ENCODE data around the gene CNTN4. TPM values are rescaled to one million over a fixed set of nuclear protein-coding genes. Genes with fewer than 3 reads are reported as not detected.

Gene CNTN4
- total RNA-seq, 1 donor from 2014 or later, result 0.52 TPM

- DNase-seq (ENCODE audit: low spot score), result no peak
- H3K9me3 Mint-ChIP-seq (ENCODE audit: low read depth), result peaks cover 2% of the 10 kb centered on the region
Measured at GRCh38 chr3:2861920-2862319, 763.3 kb downstream of the CNTN4 start.

DNA sequence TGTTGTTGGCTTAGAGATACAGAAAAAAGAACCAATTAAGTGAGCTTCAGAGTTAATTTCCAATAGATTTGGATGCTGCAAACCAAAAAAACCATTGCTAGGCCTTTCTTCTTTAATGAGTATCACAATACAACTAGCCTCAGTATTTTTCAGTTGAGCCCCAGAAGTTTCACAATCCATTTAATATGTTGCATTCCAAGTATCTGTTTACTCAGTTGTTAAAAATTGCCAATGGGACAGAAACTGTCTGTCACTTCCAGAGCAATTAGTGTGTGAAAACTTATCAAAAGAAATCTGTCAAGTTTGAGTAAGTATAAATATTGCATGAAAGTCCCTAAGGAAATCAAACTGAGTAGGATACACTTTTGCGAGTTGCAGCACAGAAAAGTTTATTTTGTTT, 763.7 kb downstream of the CNTN4 start:
- H3K4me1 Mint-ChIP-seq (ENCODE audit: low read depth), result no peaks in the 10 kb centered on the region
- H3K27ac Mint-ChIP-seq (ENCODE audit: unreplicated experiment), result no peak overlapping the region
- no peaks in the 10 kb centered on the region for H3K36me3 Mint-ChIP-seq (ENCODE audit: low read depth)
- H3K4me3 Mint-ChIP-seq (ENCODE audit: unreplicated experiment), result no peak overlapping the region
- peaks cover 2% of the 10 kb centered on the region for H3K27me3 Mint-ChIP-seq (ENCODE audit: low read depth)
- TF ChIP-seq CTCF (IDR thresholded peaks at IDR 0.05), result no peak
- DNase-seq (ENCODE audit: low spot score), result no peak
- H3K9me3 Mint-ChIP-seq (ENCODE audit: low read depth), result peaks cover 2% of the 10 kb centered on the region

More at GRCh38 chr3:2861920-2862319, 763.3 kb downstream of the CNTN4 start:
- Mint-ChIP-seq H3K4me3 (ENCODE audit: unreplicated experiment) (no peak overlapping the region), H3K27ac (ENCODE audit: unreplicated experiment) (no peak overlapping the region), H3K27me3 (ENCODE audit: low read depth) (peaks cover 2% of the 10 kb centered on the region), H3K36me3 (ENCODE audit: low read depth) (no peaks in the 10 kb centered on the region), H3K4me1 (ENCODE audit: low read depth) (no peaks in the 10 kb centered on the region)
- no peak for TF ChIP-seq CTCF (IDR thresholded peaks at IDR 0.05)

GRCh38 chr3:2863127-2863526, 764.5 kb downstream of the CNTN4 start:
- Mint-ChIP-seq H3K27me3 (ENCODE audit: low read depth) (peaks cover 4% of the 10 kb centered on the region), H3K4me3 (ENCODE audit: unreplicated experiment) (no peak overlapping the region), H3K9me3 (ENCODE audit: low read depth) (peaks cover 2% of the 10 kb centered on the region), H3K36me3 (ENCODE audit: low read depth) (no peaks in the 10 kb centered on the region), H3K27ac (ENCODE audit: unreplicated experiment) (no peak overlapping the region), H3K4me1 (ENCODE audit: low read depth) (no peaks in the 10 kb centered on the region)
- no peak for TF ChIP-seq CTCF (IDR thresholded peaks at IDR 0.05)
- no peak for DNase-seq (ENCODE audit: low spot score)

DNA sequence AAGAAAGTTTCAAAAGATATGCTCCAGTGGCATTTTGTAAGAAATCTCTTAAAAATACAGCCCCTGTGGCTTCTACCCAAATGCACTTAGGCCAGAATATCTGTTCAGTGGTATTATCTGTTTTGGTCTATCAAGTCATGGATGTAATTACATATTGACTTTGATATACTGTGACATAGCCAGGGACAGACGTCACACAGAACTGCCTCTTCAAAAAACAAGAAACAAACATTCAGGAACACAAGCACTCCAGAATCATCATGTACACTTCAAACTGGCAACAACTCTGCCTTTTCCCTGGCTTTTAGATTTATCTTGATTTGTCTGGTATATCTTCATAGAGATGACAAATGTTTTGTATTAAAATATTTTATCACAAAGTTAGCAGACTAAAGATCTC, 771.2 kb downstream of the CNTN4 start:
- Mint-ChIP-seq H3K27ac (ENCODE audit: unreplicated experiment) (no peak overlapping the region), H3K27me3 (ENCODE audit: low read depth) (peaks cover 4% of the 10 kb centered on the region), H3K4me3 (ENCODE audit: unreplicated experiment) (no peak overlapping the region), H3K36me3 (ENCODE audit: low read depth) (no peaks in the 10 kb centered on the region), H3K9me3 (ENCODE audit: low read depth) (no peaks in the 10 kb centered on the region), H3K4me1 (ENCODE audit: low read depth) (no peaks in the 10 kb centered on the region)
- no peak for TF ChIP-seq CTCF (IDR thresholded peaks at IDR 0.05)
- DNase-seq (ENCODE audit: low spot score), result no peak

DNA sequence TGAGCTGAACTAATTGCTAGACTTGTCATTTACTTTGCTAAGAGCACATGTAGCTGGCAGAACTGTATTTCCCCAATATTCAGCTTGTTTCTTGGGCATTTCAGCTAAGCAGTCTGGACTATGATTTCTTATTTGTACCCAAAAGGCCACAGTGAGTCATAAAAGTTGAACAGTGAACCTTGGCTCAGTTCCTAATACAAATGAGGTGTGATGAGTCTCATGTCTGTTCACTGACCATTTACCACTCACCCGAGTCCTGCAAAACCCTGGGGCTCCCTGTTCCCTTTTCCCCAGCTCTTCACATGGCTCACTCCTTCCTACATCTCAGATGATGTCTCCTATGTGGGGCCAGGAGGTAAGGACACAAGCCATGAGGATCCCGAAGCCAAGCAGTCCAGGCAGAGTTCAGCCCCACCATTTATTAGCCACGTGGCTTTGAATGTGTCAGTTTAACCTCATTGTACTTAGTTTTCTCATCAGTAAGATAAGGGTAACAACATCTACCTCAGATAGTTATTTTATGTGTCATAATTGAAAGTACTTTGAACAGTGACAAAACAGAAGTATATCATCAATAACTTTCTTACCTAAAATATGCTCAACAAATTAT, 772.2 kb downstream of the CNTN4 start:
- H3K27me3 Mint-ChIP-seq (ENCODE audit: low read depth), result peaks cover 4% of the 10 kb centered on the region
- no peaks in the 10 kb centered on the region for H3K4me1 Mint-ChIP-seq (ENCODE audit: low read depth)
- no peaks in the 10 kb centered on the region for H3K9me3 Mint-ChIP-seq (ENCODE audit: low read depth)
- no peaks in the 10 kb centered on the region for H3K36me3 Mint-ChIP-seq (ENCODE audit: low read depth)
- no peak for TF ChIP-seq CTCF (IDR thresholded peaks at IDR 0.05)
- no peak overlapping the region for H3K27ac Mint-ChIP-seq (ENCODE audit: unreplicated experiment)
- DNase-seq (ENCODE audit: low spot score), result no peak
- no peak overlapping the region for H3K4me3 Mint-ChIP-seq (ENCODE audit: unreplicated experiment)

Measured in chondrocyte (in vitro differentiated cells).